Peyer's patch (tissue), 4 donors: Measurements from ENCODE around the gene PRKAR1B.

Source experiments
- POLR2A ChIP-seq, 2 donors: fragments of 450-650 bp; IDR thresholded peaks; one replicate each; pipeline ENCODE4 v1.5.1; 2017; ENCODE audit warnings: antibody characterized with exemption in 2 of 2, mild to moderate bottlenecking in 2 of 2, moderate library complexity in 2 of 2
- TF ChIP-seq, protein P1 (sequence below), 6 experiments: fragments of 450-650 bp in 4 of 6; fragments of 200-600 bp in 2 of 6; sonication (generic) in 1 of 6; IDR thresholded peaks; one replicate each; pipeline ENCODE4 v1.5.1; 2017 to 2019; ENCODE audit warnings: antibody characterized with exemption in 6 of 6, mild to moderate bottlenecking in 3 of 6, moderate library complexity in 1 of 6

DNA sequence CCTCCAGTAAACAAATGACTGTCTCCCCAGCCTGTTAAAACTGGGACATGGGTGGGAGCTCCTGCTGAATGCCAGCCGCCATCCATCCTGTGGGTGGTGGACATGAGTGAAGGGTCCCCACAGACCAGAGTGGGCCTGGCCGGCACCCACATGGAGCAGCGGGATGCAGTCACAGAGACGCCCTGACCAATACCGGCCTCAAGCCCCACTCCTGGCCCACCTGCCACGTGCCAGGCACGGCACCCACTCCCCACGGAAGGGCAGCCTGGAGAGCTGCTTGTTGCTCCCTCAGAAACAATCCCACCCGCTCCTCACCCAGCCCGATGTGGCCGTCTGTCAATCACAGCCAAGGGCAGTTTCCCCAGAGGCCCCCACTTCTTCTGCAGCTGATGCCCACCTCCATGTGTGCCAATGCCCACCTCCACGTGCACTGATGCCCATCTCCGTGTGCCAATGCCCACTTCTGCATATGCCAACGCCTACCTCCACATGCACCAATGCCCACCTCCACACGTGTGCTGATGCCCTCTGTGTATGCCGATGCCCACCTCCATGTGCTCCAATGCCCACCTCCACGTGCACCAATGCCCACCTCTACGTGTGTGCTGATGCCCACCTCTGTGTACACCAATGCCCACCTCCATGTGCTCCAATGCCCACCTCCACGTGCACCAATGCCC, 43.4 kb downstream of the PRKAR1B start:
- TF ChIP-seq, protein P1, sequence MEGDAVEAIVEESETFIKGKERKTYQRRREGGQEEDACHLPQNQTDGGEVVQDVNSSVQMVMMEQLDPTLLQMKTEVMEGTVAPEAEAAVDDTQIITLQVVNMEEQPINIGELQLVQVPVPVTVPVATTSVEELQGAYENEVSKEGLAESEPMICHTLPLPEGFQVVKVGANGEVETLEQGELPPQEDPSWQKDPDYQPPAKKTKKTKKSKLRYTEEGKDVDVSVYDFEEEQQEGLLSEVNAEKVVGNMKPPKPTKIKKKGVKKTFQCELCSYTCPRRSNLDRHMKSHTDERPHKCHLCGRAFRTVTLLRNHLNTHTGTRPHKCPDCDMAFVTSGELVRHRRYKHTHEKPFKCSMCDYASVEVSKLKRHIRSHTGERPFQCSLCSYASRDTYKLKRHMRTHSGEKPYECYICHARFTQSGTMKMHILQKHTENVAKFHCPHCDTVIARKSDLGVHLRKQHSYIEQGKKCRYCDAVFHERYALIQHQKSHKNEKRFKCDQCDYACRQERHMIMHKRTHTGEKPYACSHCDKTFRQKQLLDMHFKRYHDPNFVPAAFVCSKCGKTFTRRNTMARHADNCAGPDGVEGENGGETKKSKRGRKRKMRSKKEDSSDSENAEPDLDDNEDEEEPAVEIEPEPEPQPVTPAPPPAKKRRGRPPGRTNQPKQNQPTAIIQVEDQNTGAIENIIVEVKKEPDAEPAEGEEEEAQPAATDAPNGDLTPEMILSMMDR (IDR thresholded peaks at IDR 0.05), result no peak
- TF ChIP-seq POLR2A (IDR thresholded peaks at IDR 0.05), result no peak
